Measurements from ENCODE around the gene ACACB. TPM values are rescaled to one million over a fixed set of nuclear protein-coding genes. Genes with fewer than 3 reads are reported as not detected.

ACACB gene
- total RNA-seq, 1 donor = 3.9 TPM

DNA sequence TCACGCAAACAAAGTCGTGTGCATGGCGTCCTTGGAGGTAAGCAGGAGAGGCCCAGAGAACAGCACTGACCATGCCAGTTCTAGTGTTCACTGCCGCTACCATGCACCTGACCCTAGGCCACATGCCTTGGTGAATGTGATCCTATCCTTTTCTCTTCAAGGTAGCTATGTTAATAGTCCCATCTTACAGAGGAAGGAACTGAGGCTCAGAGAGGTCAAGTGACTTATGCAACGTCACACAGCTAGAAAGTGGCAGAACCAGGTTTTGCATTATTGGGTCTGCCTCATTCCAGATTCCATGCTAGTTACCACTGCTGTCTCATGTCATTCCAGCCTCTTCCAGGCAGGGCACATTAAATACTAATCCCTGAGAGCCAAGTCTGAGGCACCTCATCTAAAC is 107.5 kb downstream of the ACACB start:
- H3K4me3 ChIP-seq (ENCODE audit: low read depth, low read length) = no peak overlapping the region
- TF ChIP-seq, protein P1, sequence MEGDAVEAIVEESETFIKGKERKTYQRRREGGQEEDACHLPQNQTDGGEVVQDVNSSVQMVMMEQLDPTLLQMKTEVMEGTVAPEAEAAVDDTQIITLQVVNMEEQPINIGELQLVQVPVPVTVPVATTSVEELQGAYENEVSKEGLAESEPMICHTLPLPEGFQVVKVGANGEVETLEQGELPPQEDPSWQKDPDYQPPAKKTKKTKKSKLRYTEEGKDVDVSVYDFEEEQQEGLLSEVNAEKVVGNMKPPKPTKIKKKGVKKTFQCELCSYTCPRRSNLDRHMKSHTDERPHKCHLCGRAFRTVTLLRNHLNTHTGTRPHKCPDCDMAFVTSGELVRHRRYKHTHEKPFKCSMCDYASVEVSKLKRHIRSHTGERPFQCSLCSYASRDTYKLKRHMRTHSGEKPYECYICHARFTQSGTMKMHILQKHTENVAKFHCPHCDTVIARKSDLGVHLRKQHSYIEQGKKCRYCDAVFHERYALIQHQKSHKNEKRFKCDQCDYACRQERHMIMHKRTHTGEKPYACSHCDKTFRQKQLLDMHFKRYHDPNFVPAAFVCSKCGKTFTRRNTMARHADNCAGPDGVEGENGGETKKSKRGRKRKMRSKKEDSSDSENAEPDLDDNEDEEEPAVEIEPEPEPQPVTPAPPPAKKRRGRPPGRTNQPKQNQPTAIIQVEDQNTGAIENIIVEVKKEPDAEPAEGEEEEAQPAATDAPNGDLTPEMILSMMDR (IDR thresholded peaks at IDR 0.05; ENCODE audit: insufficient read depth, low read depth, low read length) = no peak
- DNase-seq (ENCODE audit: low read depth) = no peak

GRCh38 chr12:109228664-109229063 is 112.3 kb downstream of the ACACB start:
- H3K4me3 ChIP-seq (ENCODE audit: low read depth, low read length) = no peak overlapping the region
- TF ChIP-seq, protein P1 (IDR thresholded peaks at IDR 0.05; ENCODE audit: insufficient read depth, low read depth, low read length) = no peak
- no peak for DNase-seq (ENCODE audit: low read depth)

DNA sequence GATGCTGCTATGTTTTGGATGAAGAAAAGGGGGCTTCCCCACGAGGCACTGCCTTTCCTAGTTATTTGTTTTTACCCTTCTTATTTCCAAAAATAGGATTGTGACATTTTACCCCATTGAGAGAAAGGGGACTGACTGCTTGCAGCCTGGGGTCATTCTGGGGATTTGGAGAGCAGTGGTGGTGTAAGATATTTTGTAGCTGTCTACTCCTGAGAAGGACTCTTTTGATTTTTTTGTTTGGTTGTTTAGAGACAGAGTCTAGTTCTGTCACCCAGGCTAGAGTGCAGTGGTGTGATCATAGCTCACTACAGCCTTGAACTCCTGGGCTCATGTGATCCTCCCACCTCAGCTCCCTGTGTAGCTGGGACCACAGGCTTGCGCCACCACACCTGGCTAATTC is 113.8 kb downstream of the ACACB start:
- TF ChIP-seq, protein P1 (IDR thresholded peaks at IDR 0.05; ENCODE audit: insufficient read depth, low read depth, low read length) = no peak
- DNase-seq (ENCODE audit: low read depth) = no peak
- no peak overlapping the region for H3K4me3 ChIP-seq (ENCODE audit: low read depth, low read length)

GRCh38 chr12:109232731-109233130 is 116.3 kb downstream of the ACACB start:
- no peak overlapping the region for H3K4me3 ChIP-seq (ENCODE audit: low read depth, low read length)
- DNase-seq (ENCODE audit: low read depth) = no peak
- TF ChIP-seq, protein P1 (IDR thresholded peaks at IDR 0.05; ENCODE audit: insufficient read depth, low read depth, low read length) = no peak

DNA sequence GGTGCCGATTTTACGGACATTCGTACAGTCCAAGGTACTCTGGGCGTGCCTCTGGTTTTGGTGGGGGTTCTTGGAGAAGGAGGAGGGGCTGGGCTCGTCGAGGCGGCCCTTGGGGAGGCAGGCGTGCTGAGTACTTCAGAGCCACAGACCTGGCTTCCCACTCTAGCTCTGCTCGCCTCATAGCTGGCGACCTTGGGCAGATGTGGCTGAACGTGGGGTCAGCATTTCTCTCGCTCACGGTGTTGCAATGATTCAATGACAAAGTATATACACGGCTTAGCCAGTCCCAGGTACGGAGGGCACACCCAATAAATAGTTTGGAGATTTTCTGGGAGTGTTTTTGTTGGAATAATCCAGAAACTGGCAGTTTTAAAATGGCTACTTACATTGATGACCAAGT is 117.6 kb downstream of the ACACB start:
- TF ChIP-seq, protein P1 (IDR thresholded peaks at IDR 0.05; ENCODE audit: insufficient read depth, low read depth, low read length) = no peak
- no peak for DNase-seq (ENCODE audit: low read depth)
- no peak overlapping the region for H3K4me3 ChIP-seq (ENCODE audit: low read depth, low read length)

- TF ChIP-seq, protein P1 (IDR thresholded peaks at IDR 0.05; ENCODE audit: insufficient read depth, low read depth, low read length) = no peak
- no peak overlapping the region for H3K4me3 ChIP-seq (ENCODE audit: low read depth, low read length)
- DNase-seq (ENCODE audit: low read depth) = no peak
These were observed 119.9 kb downstream of the ACACB start for GRCh38 chr12:109236257-109236656.

- H3K4me3 ChIP-seq (ENCODE audit: low read depth, low read length) = no peak overlapping the region
- no peak for DNase-seq (ENCODE audit: low read depth)
- TF ChIP-seq, protein P1 (IDR thresholded peaks at IDR 0.05; ENCODE audit: insufficient read depth, low read depth, low read length) = no peak
These were observed 122.8 kb downstream of the ACACB start for GRCh38 chr12:109239179-109239578.
